CD14-positive monocyte (primary cell): ENCODE measurements around the gene PNMA6F. TPM values are rescaled to one million over a fixed set of nuclear protein-coding genes. Genes with fewer than 3 reads are reported as not detected.

ENCODE experiments used
- DNase-seq, 3 donors: peaks; one replicate each; pipeline ENCODE4 v3.0.0-alpha.2; 2011 to 2022
- H2AFZ ChIP-seq: 2 replicates; pipeline ENCODE4 v1.6.0; 2012; ENCODE audit warnings: mild to moderate bottlenecking, low read depth, low read length, inconsistent platforms; ENCODE audit not compliant: insufficient read depth, poor library complexity, severe bottlenecking
- H3K27ac ChIP-seq, 2 donors: 1 replicate in 1 of 2; 2 replicates in 1 of 2; pipeline ENCODE4 v1.5.1; 2012 to 2013; ENCODE audit warnings: low read length in 2 of 2, control low read depth in 1 of 2, inconsistent platforms in 1 of 2, low read depth in 1 of 2, mild to moderate bottlenecking in 1 of 2
- H3K27me3 ChIP-seq, 2 donors: one replicate each; pipeline versions ENCODE4 v1.6.0 to v1.6.1; 2011 to 2013; ENCODE audit warnings: low read length in 2 of 2; ENCODE audit not compliant: control insufficient read depth in 2 of 2, insufficient read depth in 2 of 2
- H3K36me3 ChIP-seq, 2 donors: replicated peaks in 1 of 2; 1 replicate in 1 of 2; 2 replicates in 1 of 2; pipeline versions ENCODE4 v1.5.1 to v1.6.1; 2012 to 2013; ENCODE audit warnings: low read length in 2 of 2, control low read depth in 1 of 2, inconsistent platforms in 1 of 2, mild to moderate bottlenecking in 1 of 2; ENCODE audit not compliant: insufficient read depth in 2 of 2, control insufficient read depth in 1 of 2
- H3K4me1 ChIP-seq, 2 donors: 1 replicate in 1 of 2; 2 replicates in 1 of 2; pipeline versions ENCODE4 v1.5.1 to v1.6.1; 2012 to 2013; ENCODE audit warnings: low read length in 2 of 2, control low read depth in 1 of 2, inconsistent platforms in 1 of 2, mild to moderate bottlenecking in 1 of 2, moderate library complexity in 1 of 2; ENCODE audit not compliant: insufficient read depth in 2 of 2, control insufficient read depth in 1 of 2
- H3K4me2 ChIP-seq: replicated peaks from 2 replicates; pipeline ENCODE3; 2012; ENCODE audit warnings: low read length, moderate library complexity, mild to moderate bottlenecking; ENCODE audit not compliant: poor library complexity, severe bottlenecking; ENCODE audit errors: extremely low read depth
- H3K4me3 ChIP-seq, 3 experiments: fragments of 200-600 bp in 1 of 3; sonication (generic) in 1 of 3; replicated peaks in 1 of 3; 1 replicate in 2 of 3; 2 replicates in 1 of 3; pipeline ENCODE4 v1.5.1; 2011 to 2013; ENCODE audit warnings: low read length in 3 of 3, mild to moderate bottlenecking in 3 of 3, control low read depth in 2 of 3, low read depth in 2 of 3, inconsistent platforms in 1 of 3, moderate library complexity in 1 of 3
- H3K79me2 ChIP-seq: 2 replicates; pipeline ENCODE4 v1.6.0; 2012; ENCODE audit warnings: mild to moderate bottlenecking, control low read depth, inconsistent platforms, low read length, moderate library complexity; ENCODE audit not compliant: insufficient read depth
- H3K9ac ChIP-seq: 2 replicates; pipeline ENCODE4 v1.6.0; 2017; ENCODE audit warnings: low read length, mild to moderate bottlenecking; ENCODE audit not compliant: insufficient read depth, poor library complexity, severe bottlenecking
- H3K9me3 ChIP-seq, 2 donors: replicated peaks in 1 of 2; 1 replicate in 1 of 2; 2 replicates in 1 of 2; pipeline versions ENCODE4 v1.5.1 to v1.6.1; 2012 to 2013; ENCODE audit warnings: low read length in 2 of 2, control low read depth in 1 of 2; ENCODE audit not compliant: control insufficient read depth in 1 of 2, insufficient read depth in 1 of 2
- H4K20me1 ChIP-seq: 2 replicates; pipeline ENCODE4 v1.6.0; 2012; ENCODE audit warnings: mild to moderate bottlenecking, low read length, control low read depth, moderate library complexity; ENCODE audit not compliant: insufficient read depth
- H3K27ac Mint-ChIP-seq, 7 donors: one replicate each; pipeline ENCODE4 v1.8.0; 2020; ENCODE audit warnings: mild to moderate bottlenecking in 7 of 7, mixed read lengths in 7 of 7, moderate library complexity in 6 of 7, inconsistent platforms in 2 of 7
- H3K27me3 Mint-ChIP-seq, 3 donors: one replicate each; pipeline ENCODE4 v1.8.0; 2021 to 2022; ENCODE audit warnings: low read depth in 3 of 3, mild to moderate bottlenecking in 3 of 3, mixed read lengths in 3 of 3, moderate library complexity in 3 of 3, inconsistent platforms in 1 of 3
- H3K36me3 Mint-ChIP-seq, 2 donors: one replicate each; pipeline ENCODE4 v1.8.0; 2020; ENCODE audit warnings: mixed read lengths in 2 of 2, inconsistent platforms in 1 of 2, mild to moderate bottlenecking in 1 of 2
- H3K4me1 Mint-ChIP-seq: one replicate; pipeline ENCODE4 v1.8.0; 2020; ENCODE audit warnings: mild to moderate bottlenecking, mixed read lengths
- H3K4me3 Mint-ChIP-seq, 2 donors: one replicate each; pipeline ENCODE4 v1.8.0; 2020; ENCODE audit warnings: mild to moderate bottlenecking in 2 of 2, mixed read lengths in 2 of 2, moderate library complexity in 1 of 2
- H3K9me3 Mint-ChIP-seq, 7 donors: one replicate each; pipeline ENCODE4 v1.8.0; 2020 to 2022; ENCODE audit warnings: mixed read lengths in 7 of 7, mild to moderate bottlenecking in 6 of 7, moderate library complexity in 6 of 7, inconsistent platforms in 2 of 7
- CTCF ChIP-seq: fragments of 200-600 bp; IDR thresholded peaks from one replicate; pipeline ENCODE4 v1.8.0; 2022; ENCODE audit warnings: antibody characterized with exemption, mild to moderate bottlenecking
- WGBS: methylation state at CpG from one replicate; pipeline ENCODE4 v1.1.5; 2013; ENCODE audit warnings: missing lambda C conversion rate; ENCODE audit not compliant: insufficient coverage; 5-methylcytosine and 5-hydroxymethylcytosine counted together
- intact Hi-C, 2 donors: fragments of 100-400 bp; cut with micrococcal nuclease; formaldehyde crosslinking; loops; one replicate each; pipeline versions ENCODE4 v1.15.0 to v1.15.1; 2023
- polyA plus RNA-seq, 3 donors: library from polyadenylated mRNA; depleted of rRNA in 1 of 3; unstranded in 2 of 3; stranded (reverse) in 1 of 3; fragments of 300-500 nt in 2 of 3; fragments of >200 nt in 1 of 3; fragmentation: Illumina TruSeq in 2 of 3; gene quantifications; 1 replicate in 2 of 3; 2 replicates in 1 of 3; pipeline ENCODE4 v1.2.3, GENCODE V29; 2012 to 2021

Gene PNMA6F
- polyA plus RNA-seq, 3 donors = not detected

GRCh38 chrX:153302796-153303195 lies 18.8 kb downstream of the PNMA6F start:
- no peaks in the 10 kb centered on the region for H3K79me2 ChIP-seq
- H3K9me3 ChIP-seq = no peaks in the 10 kb centered on the region
- Mint-ChIP-seq H3K9me3 (peaks cover 0 to 3% (median 0%) of the 10 kb centered on the region in 7 donors), H3K27ac (no peak overlapping the region), H3K4me3 (no peak overlapping the region), H3K4me1 (no peaks in the 10 kb centered on the region), H3K36me3 (no peaks in the 10 kb centered on the region), H3K27me3 (peaks cover 18 to 42% (median 36%) of the 10 kb centered on the region in 3 donors)
- H3K27me3 ChIP-seq = peaks cover 6 to 35% of the 10 kb centered on the region in 2 donors
- H3K9ac ChIP-seq = no peak overlapping the region
- intact Hi-C loops = no loop called here
- H3K4me2 ChIP-seq = no peak overlapping the region
- H3K4me3 ChIP-seq = no peak overlapping the region
- TF ChIP-seq CTCF = no peak
- no peaks in the 10 kb centered on the region for H4K20me1 ChIP-seq
- H3K27ac ChIP-seq = no peak overlapping the region
- H2AFZ ChIP-seq = no peak overlapping the region
- no peaks in the 10 kb centered on the region for H3K4me1 ChIP-seq
- DNase-seq = no peak
- WGBS = 80% methylated on average over 1 of the region's 4 CpGs
- H3K36me3 ChIP-seq = no peaks in the 10 kb centered on the region

- intact Hi-C loops = no loop called here
- H4K20me1 ChIP-seq = no peaks in the 10 kb centered on the region
- no peak overlapping the region for H3K4me2 ChIP-seq
- Mint-ChIP-seq H3K36me3 (no peaks in the 10 kb centered on the region), H3K9me3 (peaks cover 0 to 5% (median 0%) of the 10 kb centered on the region in 7 donors), H3K27ac (no peak overlapping the region), H3K4me1 (no peaks in the 10 kb centered on the region), H3K27me3 (peaks cover 18 to 44% (median 40%) of the 10 kb centered on the region in 3 donors), H3K4me3 (no peak overlapping the region)
- H3K4me3 ChIP-seq = no peak overlapping the region
- WGBS = 100% methylated on average over 1 of the region's 3 CpGs
- H3K9ac ChIP-seq = no peak overlapping the region
- DNase-seq = no peak
- peaks cover 6 to 35% of the 10 kb centered on the region in 2 donors for H3K27me3 ChIP-seq
- TF ChIP-seq CTCF = no peak
- H3K4me1 ChIP-seq = no peaks in the 10 kb centered on the region
- H3K79me2 ChIP-seq = no peaks in the 10 kb centered on the region
- H2AFZ ChIP-seq = no peak overlapping the region
- H3K27ac ChIP-seq = no peak overlapping the region
- no peaks in the 10 kb centered on the region for H3K9me3 ChIP-seq
- H3K36me3 ChIP-seq = no peaks in the 10 kb centered on the region
Observed at GRCh38 chrX:153301746-153302145, 19.8 kb downstream of the PNMA6F start.
